ENCODE results near the gene DENR. TPM values are rescaled to one million over a fixed set of nuclear protein-coding genes. Genes with fewer than 3 reads are reported as not detected.

DENR gene
- total RNA-seq, 1 experiment from 2014 or later = 83.2 TPM

GRCh38 chr12:122722387-122722786 lies 30.2 kb upstream of the DENR start:
- no TSS peak for BruUV-seq (replicated peaks)
- POLR2A ChIA-PET = no interaction called here
- H3K27ac Mint-ChIP-seq (ENCODE audit: unreplicated experiment) = peak overlapping the region; percentile 48
- H3K4me1 Mint-ChIP-seq (ENCODE audit: low read depth, unreplicated experiment) = peaks cover 10% of the 10 kb centered on the region
- Histone ChIP-seq H3K4me1 (peaks cover 54% of the 10 kb centered on the region), H3K9me3 (no peaks in the 10 kb centered on the region), H3K36me3 (ENCODE audit: control insufficient read depth, insufficient read depth, low read length) (no peaks in the 10 kb centered on the region), H3K4me3 (ENCODE audit: low read depth, low read length) (no peak overlapping the region), H3K27me3 (replicated peaks; ENCODE audit: control insufficient read depth, insufficient read depth, low read length) (no peaks in the 10 kb centered on the region)
- H3K9me3 Mint-ChIP-seq (ENCODE audit: unreplicated experiment) = no peaks in the 10 kb centered on the region
- TF ChIP-seq CTCF (IDR thresholded peaks at IDR 0.05; ENCODE audit: insufficient read depth in 1 of 2, low read depth in 1 of 2, low read length in 1 of 2, severe bottlenecking in 1 of 2, unreplicated experiment in 1 of 2) = no peak
- DNase-seq = no peak
- CTCF ChIA-PET = no interaction called here
- H3K27me3 Mint-ChIP-seq (ENCODE audit: insufficient read depth, unreplicated experiment) = no peaks in the 10 kb centered on the region
- H3K36me3 Mint-ChIP-seq (ENCODE audit: insufficient read depth, unreplicated experiment) = no peaks in the 10 kb centered on the region
- H3K4me3 Mint-ChIP-seq (ENCODE audit: unreplicated experiment) = no peak overlapping the region
- intact Hi-C loops (cut with micrococcal nuclease; ENCODE audit: unreplicated experiment) = no loop called here

GRCh38 chr12:122724641-122725243 lies 27.9 kb upstream of the DENR start:
- no TSS peak for BruUV-seq (replicated peaks)
- H3K4me3 Mint-ChIP-seq (ENCODE audit: unreplicated experiment) = no peak overlapping the region
- no peaks in the 10 kb centered on the region for H3K27me3 Mint-ChIP-seq (ENCODE audit: insufficient read depth, unreplicated experiment)
- POLR2A ChIA-PET = no interaction called here
- intact Hi-C loops (cut with micrococcal nuclease; ENCODE audit: unreplicated experiment) = no loop called here
- peaks cover 70% of the 10 kb centered on the region for H3K4me1 ChIP-seq
- no peak for DNase-seq
- H3K4me3 ChIP-seq (ENCODE audit: low read depth, low read length) = no peak overlapping the region
- CTCF ChIA-PET = interaction anchor here (1.1 kb wide), 1 partner anchor 87 kb away, joined by 6 read pairs; no protein-coding TSS in a partner anchor
- no peaks in the 10 kb centered on the region for H3K9me3 ChIP-seq
- peaks cover 10% of the 10 kb centered on the region for H3K4me1 Mint-ChIP-seq (ENCODE audit: low read depth, unreplicated experiment)
- H3K36me3 Mint-ChIP-seq (ENCODE audit: insufficient read depth, unreplicated experiment) = no peaks in the 10 kb centered on the region
- TF ChIP-seq CTCF (IDR thresholded peaks at IDR 0.05; ENCODE audit: insufficient read depth in 1 of 2, low read depth in 1 of 2, low read length in 1 of 2, severe bottlenecking in 1 of 2, unreplicated experiment in 1 of 2) = no peak
- H3K27me3 ChIP-seq (replicated peaks; ENCODE audit: control insufficient read depth, insufficient read depth, low read length) = no peaks in the 10 kb centered on the region
- H3K9me3 Mint-ChIP-seq (ENCODE audit: unreplicated experiment) = no peaks in the 10 kb centered on the region
- H3K36me3 ChIP-seq (ENCODE audit: control insufficient read depth, insufficient read depth, low read length) = no peaks in the 10 kb centered on the region
- H3K27ac Mint-ChIP-seq (ENCODE audit: unreplicated experiment) = peak overlapping the region; percentile 95

- ChIA-PET CTCF (interaction anchor here (1.1 kb wide), 1 partner anchor 88 kb away, joined by 6 read pairs; no protein-coding TSS in a partner anchor), POLR2A (interaction anchor here (0.6 kb wide), 1 partner anchor 27 kb away, joined by 3 read pairs; no protein-coding TSS in a partner anchor)
- Mint-ChIP-seq H3K4me3 (ENCODE audit: unreplicated experiment) (peak overlapping the region; percentile 62), H3K27me3 (ENCODE audit: insufficient read depth, unreplicated experiment) (no peaks in the 10 kb centered on the region), H3K9me3 (ENCODE audit: unreplicated experiment) (no peaks in the 10 kb centered on the region), H3K4me1 (ENCODE audit: low read depth, unreplicated experiment) (peaks cover 10% of the 10 kb centered on the region), H3K27ac (ENCODE audit: unreplicated experiment) (peak overlapping the region; percentile 95), H3K36me3 (ENCODE audit: insufficient read depth, unreplicated experiment) (no peaks in the 10 kb centered on the region)
- no peaks in the 10 kb centered on the region for H3K27me3 ChIP-seq (replicated peaks; ENCODE audit: control insufficient read depth, insufficient read depth, low read length)
- no peaks in the 10 kb centered on the region for H3K36me3 ChIP-seq (ENCODE audit: control insufficient read depth, insufficient read depth, low read length)
- intact Hi-C loops (cut with micrococcal nuclease; ENCODE audit: unreplicated experiment) = loop anchor here (1.0 kb wide), 1 partner anchor 26 kb away; no protein-coding TSS in a partner anchor
- no TSS peak for BruUV-seq (replicated peaks)
- no peak overlapping the region for H3K4me3 ChIP-seq (ENCODE audit: low read depth, low read length)
- no peak for TF ChIP-seq CTCF (IDR thresholded peaks at IDR 0.05; ENCODE audit: insufficient read depth in 1 of 2, low read depth in 1 of 2, low read length in 1 of 2, severe bottlenecking in 1 of 2, unreplicated experiment in 1 of 2)
- DNase-seq = no peak
- peaks cover 66% of the 10 kb centered on the region for H3K4me1 ChIP-seq
- no peaks in the 10 kb centered on the region for H3K9me3 ChIP-seq
Measured at GRCh38 chr12:122725452-122726079, 27.1 kb upstream of the DENR start.
